NCI-H446 (cell line): ENCODE measurements around the gene TMEM247.

Experiments
- DNase-seq, 2 experiments: peaks; one replicate each; lab custom pipeline; 2025; lab: John Stamatoyannopoulos, UW

Gene TMEM247

GRCh38 chr2:46479265-46479664 lies at the start of gene TMEM247:
Gene TMEM247, plus strand, starts transcription at chr2:46479565.
- no peak for DNase-seq

GRCh38 chr2:46430413-46430812 lies 49.0 kb upstream of the TMEM247 start:
- no peak for DNase-seq

GRCh38 chr2:46430992-46431391 lies 48.4 kb upstream of the TMEM247 start:
- DNase-seq, result no peak

- no peak for DNase-seq
These were observed 47.7 kb upstream of the TMEM247 start for GRCh38 chr2:46431481-46432235.

- no peak for DNase-seq
These were observed 44.5 kb upstream of the TMEM247 start for GRCh38 chr2:46434851-46435273.

- DNase-seq, result no peak
These were observed 44.0 kb upstream of the TMEM247 start for GRCh38 chr2:46435353-46435752.

- peak in 1 of 2 experiments; percentile 27 for DNase-seq
These were observed 43.5 kb upstream of the TMEM247 start for GRCh38 chr2:46435796-46436360.

- DNase-seq, result no peak
These were observed 42.6 kb upstream of the TMEM247 start for GRCh38 chr2:46436800-46437199.

GRCh38 chr2:46438102-46438501 lies 41.3 kb upstream of the TMEM247 start:
- no peak for DNase-seq

- DNase-seq, result no peak
These were observed 40.6 kb upstream of the TMEM247 start for GRCh38 chr2:46438794-46439193.

- DNase-seq, result no peak
These were observed 39.8 kb upstream of the TMEM247 start for GRCh38 chr2:46439582-46439981.

- no peak for DNase-seq
These were observed 37.3 kb upstream of the TMEM247 start for GRCh38 chr2:46441838-46442712.

GRCh38 chr2:46444732-46445131 lies 34.6 kb upstream of the TMEM247 start:
- DNase-seq, result no peak

- DNase-seq, result no peak
These were observed 33.8 kb upstream of the TMEM247 start for GRCh38 chr2:46445556-46445955.

- no peak for DNase-seq
These were observed 32.3 kb upstream of the TMEM247 start for GRCh38 chr2:46446871-46447568.

- DNase-seq, result no peak
These were observed 31.7 kb upstream of the TMEM247 start for GRCh38 chr2:46447649-46448048.

- DNase-seq, result no peak
These were observed 31.3 kb upstream of the TMEM247 start for GRCh38 chr2:46448111-46448510.

GRCh38 chr2:46448641-46449040 lies 30.7 kb upstream of the TMEM247 start:
- no peak for DNase-seq

GRCh38 chr2:46449700-46450099 lies 29.7 kb upstream of the TMEM247 start:
- DNase-seq, result no peak

GRCh38 chr2:46451131-46451711 lies 28.1 kb upstream of the TMEM247 start:
- DNase-seq, result no peak

GRCh38 chr2:46456789-46457188 lies 22.6 kb upstream of the TMEM247 start:
- DNase-seq, result no peak
